GM12873 (cell line): ENCODE data around the gene LBP.

Source experiments
- CTCF ChIP-seq: IDR thresholded peaks from 2 replicates; pipeline ENCODE4 v1.5.1; 2012; ENCODE audit warnings: low read depth, mild to moderate bottlenecking, moderate library complexity, low read length, control low read depth; ENCODE audit not compliant: insufficient read depth; ENCODE audit errors: missing control alignments

Gene LBP

GRCh38 chr20:38386004-38386403, 39.7 kb downstream of the LBP start:
- TF ChIP-seq CTCF, result no peak

GRCh38 chr20:38386851-38387250, 40.6 kb downstream of the LBP start:
- TF ChIP-seq CTCF, result no peak

- TF ChIP-seq CTCF, result no peak
Measured at GRCh38 chr20:38387953-38388352, 41.7 kb downstream of the LBP start.

GRCh38 chr20:38392356-38392755, 46.1 kb downstream of the LBP start:
- no peak for TF ChIP-seq CTCF

- no peak for TF ChIP-seq CTCF
Measured at GRCh38 chr20:38393259-38393658, 47.0 kb downstream of the LBP start.

GRCh38 chr20:38395165-38395564, 48.9 kb downstream of the LBP start:
- TF ChIP-seq CTCF, result no peak

GRCh38 chr20:38402089-38402488, 55.8 kb downstream of the LBP start:
- TF ChIP-seq CTCF, result no peak
